ENCODE measurements around the gene CEACAM16.
"Not testable (repeated sequence)": the region's sequence is repeated elsewhere in the genome, so short reads cannot be mapped to it uniquely, and the experiment has no call there.

Gene CEACAM16

GRCh38 chr19:44721369-44721768 is 22.4 kb downstream of the CEACAM16 start:
- not testable (repeated sequence) for H3K36me3 Mint-ChIP-seq (ENCODE audit: low read depth); H3K27me3 Mint-ChIP-seq (ENCODE audit: low read depth); H3K4me3 Mint-ChIP-seq; H3K9me3 Mint-ChIP-seq
- peaks cover 44% of the 10 kb centered on the region for H3K4me1 Mint-ChIP-seq (ENCODE audit: low read depth)
- H3K27ac Mint-ChIP-seq: peak overlapping the region; percentile 61

- Mint-ChIP-seq H3K9me3 (no peaks in the 10 kb centered on the region), H3K4me1 (ENCODE audit: low read depth) (peaks cover 45% of the 10 kb centered on the region), H3K27ac (peak overlapping the region; percentile 72), H3K27me3 (ENCODE audit: low read depth) (no peaks in the 10 kb centered on the region), H3K36me3 (ENCODE audit: low read depth) (peaks cover 2% of the 10 kb centered on the region), H3K4me3 (peak overlapping the region; percentile 40)
Measured at GRCh38 chr19:44722131-44723121, 23.5 kb downstream of the CEACAM16 start.

- H3K36me3 Mint-ChIP-seq (ENCODE audit: low read depth): peaks cover 2% of the 10 kb centered on the region
- no peaks in the 10 kb centered on the region for H3K27me3 Mint-ChIP-seq (ENCODE audit: low read depth)
- peak overlapping the region; percentile 71 for H3K27ac Mint-ChIP-seq
- H3K4me3 Mint-ChIP-seq: peak overlapping the region; percentile 73
- peaks cover 53% of the 10 kb centered on the region for H3K4me1 Mint-ChIP-seq (ENCODE audit: low read depth)
- no peaks in the 10 kb centered on the region for H3K9me3 Mint-ChIP-seq
Measured at GRCh38 chr19:44723299-44723951, 24.5 kb downstream of the CEACAM16 start.

GRCh38 chr19:44723952-44724319 is 25.0 kb downstream of the CEACAM16 start:
- peaks cover 2% of the 10 kb centered on the region for H3K36me3 Mint-ChIP-seq (ENCODE audit: low read depth)
- H3K4me3 Mint-ChIP-seq: peak overlapping the region; percentile 73
- no peaks in the 10 kb centered on the region for H3K9me3 Mint-ChIP-seq
- no peaks in the 10 kb centered on the region for H3K27me3 Mint-ChIP-seq (ENCODE audit: low read depth)
- H3K27ac Mint-ChIP-seq: peak overlapping the region; percentile 71
- H3K4me1 Mint-ChIP-seq (ENCODE audit: low read depth): peaks cover 53% of the 10 kb centered on the region

- Mint-ChIP-seq H3K4me3 (peak overlapping the region; percentile 42), H3K36me3 (ENCODE audit: low read depth) (no peaks in the 10 kb centered on the region), H3K9me3 (no peaks in the 10 kb centered on the region), H3K27ac (no peak overlapping the region), H3K4me1 (ENCODE audit: low read depth) (peaks cover 57% of the 10 kb centered on the region), H3K27me3 (ENCODE audit: low read depth) (no peaks in the 10 kb centered on the region)
Measured at GRCh38 chr19:44725251-44725650, 26.3 kb downstream of the CEACAM16 start.

GRCh38 chr19:44725684-44726083 is 26.7 kb downstream of the CEACAM16 start:
- Mint-ChIP-seq H3K27ac (no peak overlapping the region), H3K4me1 (ENCODE audit: low read depth) (peaks cover 55% of the 10 kb centered on the region), H3K4me3 (peak overlapping the region; percentile 42), H3K9me3 (no peaks in the 10 kb centered on the region), H3K27me3 (ENCODE audit: low read depth) (no peaks in the 10 kb centered on the region), H3K36me3 (ENCODE audit: low read depth) (no peaks in the 10 kb centered on the region)

GRCh38 chr19:44726465-44726864 is 27.5 kb downstream of the CEACAM16 start:
- Mint-ChIP-seq H3K9me3 (no peaks in the 10 kb centered on the region), H3K27me3 (ENCODE audit: low read depth) (no peaks in the 10 kb centered on the region), H3K4me1 (ENCODE audit: low read depth) (peaks cover 52% of the 10 kb centered on the region), H3K36me3 (ENCODE audit: low read depth) (no peaks in the 10 kb centered on the region), H3K27ac (peak overlapping the region; percentile 55), H3K4me3 (peak overlapping the region; percentile 60)

- Mint-ChIP-seq H3K9me3 (no peaks in the 10 kb centered on the region), H3K36me3 (ENCODE audit: low read depth) (no peaks in the 10 kb centered on the region), H3K27ac (peak overlapping the region; percentile 70), H3K4me1 (ENCODE audit: low read depth) (peaks cover 38% of the 10 kb centered on the region), H3K27me3 (ENCODE audit: low read depth) (no peaks in the 10 kb centered on the region), H3K4me3 (peak overlapping the region; percentile 60)
Measured at GRCh38 chr19:44728178-44728577, 29.2 kb downstream of the CEACAM16 start.

GRCh38 chr19:44729516-44730033 is 30.6 kb downstream of the CEACAM16 start:
- Mint-ChIP-seq H3K9me3 (no peaks in the 10 kb centered on the region), H3K4me3 (no peak overlapping the region), H3K4me1 (ENCODE audit: low read depth) (peaks cover 25% of the 10 kb centered on the region), H3K27me3 (ENCODE audit: low read depth) (peaks cover 4% of the 10 kb centered on the region), H3K27ac (no peak overlapping the region), H3K36me3 (ENCODE audit: low read depth) (no peaks in the 10 kb centered on the region)

GRCh38 chr19:44731081-44731480 is 32.1 kb downstream of the CEACAM16 start:
- Mint-ChIP-seq H3K4me3 (no peak overlapping the region), H3K27me3 (ENCODE audit: low read depth) (peaks cover 7% of the 10 kb centered on the region), H3K36me3 (ENCODE audit: low read depth) (no peaks in the 10 kb centered on the region), H3K9me3 (no peaks in the 10 kb centered on the region), H3K27ac (no peak overlapping the region), H3K4me1 (ENCODE audit: low read depth) (peaks cover 20% of the 10 kb centered on the region)

- Mint-ChIP-seq H3K4me3 (no peak overlapping the region), H3K27ac (no peak overlapping the region), H3K27me3 (ENCODE audit: low read depth) (peaks cover 7% of the 10 kb centered on the region), H3K4me1 (ENCODE audit: low read depth) (peaks cover 18% of the 10 kb centered on the region), H3K36me3 (ENCODE audit: low read depth) (no peaks in the 10 kb centered on the region), H3K9me3 (no peaks in the 10 kb centered on the region)
Measured at GRCh38 chr19:44731622-44732021, 32.7 kb downstream of the CEACAM16 start.

- peaks cover 19% of the 10 kb centered on the region for H3K4me1 Mint-ChIP-seq (ENCODE audit: low read depth)
- H3K27me3 Mint-ChIP-seq (ENCODE audit: low read depth): peaks cover 7% of the 10 kb centered on the region
- H3K9me3 Mint-ChIP-seq: no peaks in the 10 kb centered on the region
- H3K36me3 Mint-ChIP-seq (ENCODE audit: low read depth): no peaks in the 10 kb centered on the region
- no peak overlapping the region for H3K4me3 Mint-ChIP-seq
- no peak overlapping the region for H3K27ac Mint-ChIP-seq
Measured at GRCh38 chr19:44732235-44733014, 33.5 kb downstream of the CEACAM16 start.

- Mint-ChIP-seq H3K36me3 (ENCODE audit: low read depth) (no peaks in the 10 kb centered on the region), H3K27ac (no peak overlapping the region), H3K27me3 (ENCODE audit: low read depth) (peaks cover 7% of the 10 kb centered on the region), H3K4me3 (no peak overlapping the region), H3K4me1 (ENCODE audit: low read depth) (peaks cover 15% of the 10 kb centered on the region), H3K9me3 (no peaks in the 10 kb centered on the region)
Measured at GRCh38 chr19:44734357-44734756, 35.4 kb downstream of the CEACAM16 start.

- Mint-ChIP-seq H3K36me3 (ENCODE audit: low read depth) (no peaks in the 10 kb centered on the region), H3K27me3 (ENCODE audit: low read depth) (peaks cover 7% of the 10 kb centered on the region), H3K4me1 (ENCODE audit: low read depth) (peaks cover 12% of the 10 kb centered on the region), H3K9me3 (no peaks in the 10 kb centered on the region), H3K27ac (no peak overlapping the region), H3K4me3 (no peak overlapping the region)
Measured at GRCh38 chr19:44735011-44735410, 36.1 kb downstream of the CEACAM16 start.
